Kasumi-1 (cell line): Measurements from ENCODE around the gene AKR7A2.

Source experiments
- DNase-seq, 2 experiments: peaks; one replicate each; lab custom pipeline; 2025; lab: John Stamatoyannopoulos, UW

AKR7A2 gene

DNA sequence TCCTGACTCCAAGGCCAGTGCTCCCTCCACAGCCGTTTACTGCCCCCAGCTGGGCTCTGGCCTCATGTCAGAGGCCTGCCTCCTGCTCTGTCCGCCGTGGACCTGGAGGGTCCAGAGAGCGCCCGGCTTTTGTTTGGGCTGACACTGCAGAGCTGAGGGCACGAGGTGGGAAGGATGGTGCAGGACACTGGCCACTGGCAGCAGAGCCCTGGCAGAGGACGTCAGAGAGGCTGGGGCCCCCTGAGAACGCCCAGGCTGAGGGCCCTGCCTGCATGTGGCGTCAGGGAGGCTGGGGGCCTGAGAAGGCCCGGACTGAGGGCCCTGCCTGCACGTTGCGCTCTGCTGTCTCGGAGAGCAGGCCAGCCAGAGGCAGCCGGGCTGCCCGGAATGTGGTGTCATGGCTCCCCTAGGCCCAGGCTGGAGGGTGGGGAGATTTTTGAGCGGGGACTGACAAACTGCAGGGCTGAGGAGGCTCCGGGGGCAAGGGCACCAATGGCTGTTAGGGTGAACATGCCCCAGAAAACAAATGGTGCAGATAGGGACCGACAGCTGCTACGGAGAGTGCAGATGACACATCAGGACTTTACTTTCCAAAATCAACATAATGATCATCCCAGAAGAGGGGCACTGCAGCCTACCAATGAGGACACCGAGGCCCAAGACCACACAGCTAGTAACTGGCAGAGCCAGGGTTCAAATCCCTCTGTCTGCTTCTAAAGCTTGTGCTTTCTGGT, 31.8 kb upstream of the AKR7A2 start:
- no peak for DNase-seq

DNA sequence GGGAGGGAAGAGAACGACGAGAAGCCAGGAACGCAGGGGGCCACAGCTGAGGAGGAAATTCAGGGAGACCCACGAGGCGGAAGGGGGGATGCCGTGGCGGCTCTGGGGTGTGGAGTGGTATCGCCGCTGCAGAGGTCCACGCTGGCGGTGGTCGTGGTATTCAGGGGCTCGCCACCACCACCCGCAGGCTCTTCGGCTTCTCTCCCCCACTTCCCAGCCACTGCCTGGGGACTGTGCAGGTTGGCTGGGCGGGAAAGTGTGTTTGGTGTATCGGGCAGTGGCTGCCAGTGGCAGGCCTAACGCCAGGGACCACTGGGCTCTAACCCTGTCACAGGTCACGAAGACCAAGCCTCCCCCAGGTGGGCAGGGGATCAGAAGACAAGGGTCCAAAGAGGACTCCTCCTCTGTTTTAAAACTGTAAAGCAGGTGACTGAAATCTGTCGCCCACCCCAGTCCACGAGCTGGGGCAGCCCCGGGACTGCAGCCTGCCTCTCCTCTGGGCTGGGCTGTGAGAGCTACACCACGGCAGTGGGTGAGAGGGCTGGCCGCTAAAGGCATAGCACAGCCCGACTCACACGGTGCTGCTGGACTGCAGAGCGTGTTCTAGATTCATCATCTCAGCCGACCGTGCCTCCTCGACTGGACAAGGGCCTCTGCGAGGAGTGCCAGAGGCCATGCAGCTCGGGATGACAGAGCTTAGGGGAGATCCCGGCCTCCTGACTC, 31.1 kb upstream of the AKR7A2 start:
- no peak for DNase-seq

DNA sequence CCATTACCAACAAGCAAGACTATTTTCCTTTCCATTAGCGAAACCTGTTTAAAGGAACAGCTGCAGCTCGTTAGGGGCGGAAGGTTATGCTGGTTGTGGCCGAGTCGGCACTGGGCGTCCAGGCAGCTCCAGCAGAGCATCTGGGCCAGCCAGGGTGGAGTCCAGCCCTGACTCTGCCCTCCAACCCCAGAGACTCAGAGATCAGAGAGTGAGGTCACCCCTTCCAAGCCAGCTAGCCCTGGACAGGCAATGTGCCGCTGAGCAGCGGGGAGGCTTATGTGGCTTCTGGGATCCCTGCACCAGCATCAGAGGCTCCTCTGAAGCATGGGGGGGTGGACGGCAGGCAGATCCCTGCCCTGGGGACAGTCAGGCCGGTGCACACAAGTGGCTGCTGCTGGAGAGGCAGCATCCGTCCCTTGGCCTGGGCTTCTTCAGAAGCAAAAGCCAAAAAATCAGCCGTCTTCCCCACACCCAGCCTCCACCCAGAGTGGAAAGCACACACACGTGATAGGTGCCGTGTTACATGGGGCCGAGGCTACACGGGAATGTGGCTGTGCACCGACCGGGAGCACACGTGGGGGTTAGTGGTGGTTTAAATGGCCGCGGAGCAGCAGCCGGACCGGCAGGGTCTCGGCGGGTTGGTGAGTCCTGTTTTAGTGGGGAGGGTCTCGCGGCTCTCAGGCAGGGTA, 30.3 kb upstream of the AKR7A2 start:
- no peak for DNase-seq

DNA sequence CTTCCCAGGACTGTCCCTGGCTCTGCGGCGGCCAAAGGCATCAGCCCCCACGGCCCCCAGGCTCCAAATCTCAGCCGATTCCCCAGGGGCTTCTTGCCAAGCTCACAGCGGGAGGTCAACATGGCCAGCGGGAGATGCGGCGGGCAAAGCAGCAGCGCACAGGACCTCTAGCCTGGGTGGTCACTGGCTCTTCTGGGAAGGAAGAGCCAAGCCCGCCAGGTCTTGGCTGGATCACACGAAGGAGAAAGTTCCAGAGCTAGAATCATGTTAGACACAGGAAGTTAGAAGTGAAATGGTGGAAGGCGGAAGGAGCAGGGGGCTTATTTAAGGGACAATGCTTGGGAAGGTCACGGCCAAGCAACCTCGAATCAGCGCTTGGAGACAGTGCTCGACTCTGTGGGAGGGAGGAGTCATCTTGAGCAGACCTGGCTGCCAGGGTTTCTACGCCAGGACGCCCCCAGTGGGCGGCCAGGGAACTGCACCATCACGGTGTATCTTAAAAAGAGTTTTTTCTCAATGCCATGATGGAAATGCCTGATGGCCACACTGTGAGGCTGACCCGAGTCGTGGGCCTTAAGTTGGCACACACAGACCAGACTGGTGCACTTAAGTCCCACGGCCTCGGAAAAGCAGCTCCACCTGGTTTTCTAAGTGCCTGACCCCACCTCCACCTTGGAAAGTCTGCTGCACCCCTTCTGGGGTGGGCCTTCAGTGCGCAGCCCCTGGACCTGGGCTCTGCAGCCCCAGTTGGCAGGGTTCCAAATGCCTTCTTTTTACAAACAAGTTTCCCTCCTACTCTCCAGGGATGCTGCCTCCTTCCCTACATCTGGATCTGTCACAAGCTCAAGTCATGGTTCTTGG, 29.5 kb upstream of the AKR7A2 start:
- DNase-seq: peak; percentile 57 to 59

DNA sequence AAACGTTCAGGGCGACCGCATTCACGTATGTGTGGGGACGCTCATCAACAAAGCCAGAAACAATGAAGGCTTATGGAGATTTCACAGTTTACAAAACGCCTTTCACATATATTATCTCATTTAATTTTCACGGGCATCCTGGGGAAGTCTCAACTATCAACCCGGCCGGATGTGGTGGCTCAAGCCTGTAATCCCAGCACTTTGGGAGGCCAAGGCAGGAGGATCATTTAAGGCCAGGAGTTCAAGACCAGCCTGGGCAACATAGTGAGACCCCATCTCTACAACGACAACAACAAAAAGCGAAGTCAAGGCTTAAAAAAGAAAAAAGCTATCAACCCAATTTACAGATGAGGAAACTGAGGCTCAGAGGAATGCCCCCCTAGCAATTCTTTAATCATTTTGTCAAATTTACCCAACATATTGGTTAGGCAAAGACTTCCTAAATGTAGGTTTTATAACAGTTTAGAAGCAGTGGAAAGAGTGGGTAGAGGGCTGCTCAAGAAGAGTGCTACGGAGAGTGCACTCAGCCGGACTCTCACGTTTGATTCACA, 28.5 kb upstream of the AKR7A2 start:
- no peak for DNase-seq

DNA sequence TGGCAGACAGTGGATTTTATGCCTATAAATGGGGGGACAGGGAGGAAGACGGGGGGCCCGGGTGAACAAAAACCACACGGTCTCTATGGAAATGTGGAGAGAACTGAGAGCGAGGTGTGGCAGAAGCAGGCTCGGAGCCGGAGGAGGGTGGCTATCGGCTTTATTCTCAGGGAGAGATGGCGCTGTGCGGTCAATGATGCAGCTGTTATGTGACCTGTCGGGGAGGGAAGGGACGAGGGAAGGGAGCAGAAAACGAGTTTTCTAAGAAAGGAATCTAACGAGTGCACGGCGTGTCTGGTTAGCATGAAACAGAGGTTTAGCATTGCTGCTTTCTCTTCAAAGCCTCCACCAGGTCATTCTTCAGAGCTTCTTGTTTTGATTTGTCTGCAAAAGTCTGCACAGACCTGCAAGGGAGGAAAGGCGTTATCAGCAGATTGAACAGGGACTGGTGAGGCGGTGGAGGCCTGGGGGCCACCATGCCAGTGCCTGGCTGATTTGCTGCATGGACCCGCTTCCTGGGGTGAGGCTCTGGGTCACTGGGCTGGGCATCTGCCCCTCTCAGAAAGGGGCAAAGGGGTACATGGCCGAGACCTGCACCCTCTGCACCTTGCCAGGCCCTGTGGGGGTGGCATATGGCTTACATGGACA, 27.4 kb upstream of the AKR7A2 start:
- DNase-seq: no peak

DNA sequence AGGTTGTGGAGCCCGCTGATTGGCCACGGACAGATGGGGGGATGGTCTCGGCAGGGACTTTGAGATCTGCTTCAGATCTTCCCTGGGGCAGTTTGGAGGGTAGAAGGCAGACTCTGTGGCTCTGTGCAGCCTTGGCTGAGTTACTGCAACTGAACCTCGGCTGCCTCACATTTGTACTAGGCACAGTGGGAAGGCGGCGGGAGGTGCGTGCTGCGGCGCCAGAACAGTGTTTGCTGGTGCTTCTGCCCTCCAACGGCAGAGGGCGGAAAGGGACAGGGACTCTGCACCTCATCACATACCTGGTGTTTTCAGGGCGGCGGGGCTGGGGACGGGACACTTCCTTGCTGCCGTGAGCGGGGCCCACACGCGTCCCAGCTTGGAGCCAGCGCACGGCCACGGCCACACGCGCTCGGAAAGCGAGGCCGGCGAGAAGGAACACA, 26.4 kb upstream of the AKR7A2 start:
- DNase-seq: no peak

DNA sequence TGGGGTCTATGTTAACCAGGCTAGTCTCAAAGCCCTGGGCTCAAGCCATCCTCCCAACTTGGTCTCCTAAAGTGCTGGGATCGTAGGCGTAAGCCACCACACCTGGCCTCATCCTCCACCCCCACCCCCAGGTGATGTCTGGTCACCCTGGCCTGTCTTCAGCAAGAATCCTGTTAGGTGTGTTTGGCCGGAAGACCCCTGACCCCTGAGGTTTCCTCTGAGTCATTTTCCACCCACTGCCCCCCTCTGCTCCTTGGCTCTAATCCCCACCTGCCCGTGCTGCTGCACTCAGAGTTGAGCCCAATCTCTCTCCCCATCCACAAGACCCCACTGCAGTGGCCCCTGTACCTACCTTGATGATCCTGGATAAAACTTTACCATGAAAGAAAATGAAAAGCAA, 25.3 kb upstream of the AKR7A2 start:
- DNase-seq: no peak

DNA sequence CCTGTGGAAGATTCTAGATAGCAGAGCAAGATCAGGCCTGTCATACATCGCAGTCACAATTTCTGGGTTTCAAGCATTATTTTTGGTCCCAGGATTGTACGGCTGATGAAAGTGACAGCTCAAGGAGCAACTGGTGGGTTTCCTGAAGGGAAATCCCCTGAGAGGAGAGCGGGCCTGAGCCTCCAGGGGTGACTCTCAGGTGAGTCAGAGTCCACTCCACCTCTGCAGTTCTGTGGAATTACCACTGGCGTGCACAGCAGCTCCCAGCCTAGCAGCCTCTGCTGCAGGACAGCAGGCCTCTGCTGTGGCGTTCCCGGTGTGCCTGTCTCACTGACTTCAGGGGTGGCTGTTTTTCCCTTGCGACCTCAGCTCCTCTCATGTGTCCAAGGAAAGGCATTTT, 24.6 kb upstream of the AKR7A2 start:
- no peak for DNase-seq

DNA sequence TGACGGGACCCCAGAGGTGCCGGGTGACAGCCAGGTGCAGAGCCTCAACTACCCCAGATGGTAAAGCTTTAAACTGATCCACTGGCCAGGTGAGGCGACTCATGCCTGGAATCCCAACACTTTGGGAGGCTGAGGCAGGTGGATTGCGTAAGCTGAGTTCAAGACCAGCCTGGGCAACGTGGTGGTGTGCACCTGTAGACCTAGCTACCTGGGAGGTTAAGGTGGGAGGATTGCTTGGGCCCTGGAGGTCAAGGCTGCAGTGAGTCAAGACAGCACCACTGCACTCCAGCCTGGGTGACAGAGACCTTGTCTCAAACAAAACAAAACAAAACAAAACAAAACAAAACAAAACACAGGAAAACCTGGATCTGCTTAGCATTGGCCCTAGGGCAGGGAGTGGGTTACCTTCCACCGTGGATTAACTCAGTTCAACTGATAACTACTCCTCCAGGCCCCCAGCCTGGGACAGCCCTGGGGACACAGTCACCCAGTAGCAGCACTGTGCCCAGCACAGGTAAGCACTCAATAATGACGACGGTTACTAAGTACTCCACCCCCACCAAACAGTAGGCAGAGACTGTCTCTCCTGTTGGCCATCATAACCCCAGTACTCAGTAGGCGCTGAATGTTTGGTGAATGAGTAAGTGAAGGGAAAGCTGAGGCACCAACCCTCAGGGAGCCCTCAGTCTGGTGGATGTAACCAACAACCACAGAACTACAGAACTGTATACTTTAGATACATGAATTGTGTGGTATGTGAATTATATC, 21.8 kb upstream of the AKR7A2 start:
- no peak for DNase-seq

DNA sequence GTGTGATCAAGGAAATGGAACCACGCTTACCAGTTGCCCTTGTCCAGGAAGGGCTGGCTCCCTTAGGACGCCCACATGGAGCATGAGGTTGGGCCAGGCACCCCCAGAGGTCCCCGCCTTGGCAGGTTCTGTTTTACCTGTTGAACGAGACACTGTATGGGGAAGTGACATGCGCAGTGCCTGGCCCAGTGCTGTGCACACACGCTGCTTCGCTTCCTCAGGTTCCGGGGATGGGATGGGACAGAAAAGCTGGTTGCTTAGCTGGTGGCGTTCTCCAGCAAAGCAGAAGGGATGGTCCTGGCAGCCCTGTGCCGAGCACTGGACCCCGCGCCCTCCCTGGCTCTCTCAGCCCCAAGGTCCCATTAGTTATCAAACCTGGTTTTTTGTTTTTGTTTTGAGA, 20.9 kb upstream of the AKR7A2 start:
- no peak for DNase-seq

DNA sequence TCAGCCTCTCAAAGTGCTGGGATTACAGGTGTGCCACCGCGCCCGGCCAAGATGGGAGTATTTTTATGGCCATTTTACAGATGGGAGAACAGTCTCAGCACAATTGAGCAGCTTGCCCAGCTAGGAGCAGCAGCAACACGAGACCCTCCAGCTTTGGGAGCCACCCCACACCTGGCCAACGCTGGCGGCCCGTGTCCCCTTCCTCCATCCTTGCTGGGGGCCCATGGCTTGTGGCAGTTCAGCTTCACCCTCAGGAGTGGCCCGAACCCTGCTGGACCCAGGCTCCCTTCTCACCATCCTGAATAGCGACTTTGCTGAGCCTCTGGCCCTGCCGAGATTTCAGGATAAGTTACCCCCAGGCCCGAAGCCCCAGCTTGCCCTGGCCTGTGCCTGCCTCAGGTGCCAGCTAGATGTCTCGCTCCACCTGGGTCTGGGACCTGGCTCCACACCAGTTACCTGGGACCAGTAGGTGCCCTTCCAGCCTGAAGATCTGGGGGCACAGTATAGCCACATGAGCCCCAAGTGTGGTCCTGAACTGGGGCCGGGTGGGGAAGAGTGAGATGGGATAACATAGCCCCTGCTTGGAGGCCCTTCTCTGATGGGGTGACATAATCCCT, 19.4 kb upstream of the AKR7A2 start:
- DNase-seq: no peak

DNA sequence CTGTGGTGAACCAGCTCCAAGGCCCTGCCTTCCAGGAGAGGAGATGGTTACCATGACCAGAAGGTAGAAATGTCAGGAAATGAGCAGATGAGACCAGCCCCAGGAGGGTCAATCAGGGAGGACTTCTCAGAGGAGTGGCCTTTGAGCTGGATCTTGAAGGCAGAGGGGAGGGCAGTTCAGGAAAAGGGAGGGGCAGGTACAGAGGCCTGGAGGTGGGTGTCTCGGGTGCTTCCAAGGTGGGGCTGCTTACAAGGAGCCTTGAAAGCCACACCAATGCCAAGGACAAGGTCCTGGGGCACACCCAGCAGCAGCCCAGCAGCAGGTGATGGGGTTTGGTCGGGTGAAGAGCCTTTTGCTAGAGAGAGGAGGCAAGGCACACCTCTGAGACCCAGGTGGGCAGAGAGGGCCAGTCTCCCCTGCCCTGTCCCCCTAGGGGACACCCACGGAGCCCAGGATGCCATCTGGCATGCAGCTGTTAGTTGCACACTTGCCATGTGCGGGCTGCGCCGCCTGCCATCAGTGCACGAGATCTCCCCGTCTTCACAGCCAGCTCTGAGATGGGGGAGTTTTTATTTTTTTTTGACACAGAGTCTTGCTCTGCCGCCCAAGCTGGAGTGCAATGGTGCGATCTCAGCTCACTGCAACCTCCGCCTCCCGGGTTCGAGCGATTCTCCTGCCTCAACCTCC, 18.6 kb upstream of the AKR7A2 start:
- DNase-seq: no peak

DNA sequence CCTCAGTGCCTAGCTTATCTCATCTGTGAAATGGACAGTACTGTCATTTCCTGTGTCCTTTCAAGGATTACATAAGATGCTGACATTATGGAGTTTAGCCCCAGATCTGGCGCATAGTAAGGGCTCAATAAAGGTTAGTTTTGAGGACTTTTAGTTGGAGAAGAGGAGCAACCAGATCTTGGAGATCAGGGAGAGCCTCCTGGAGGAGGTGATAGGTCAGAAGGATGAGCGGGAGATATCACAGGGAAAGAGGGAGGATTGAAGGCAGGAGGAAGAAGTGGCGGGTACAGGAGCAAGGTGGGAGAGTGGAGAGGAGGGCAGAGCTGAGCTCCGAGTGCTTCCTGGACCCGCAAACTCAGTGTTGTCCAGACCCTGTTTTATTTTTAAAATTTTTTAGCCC, 17.7 kb upstream of the AKR7A2 start:
- no peak for DNase-seq

DNA sequence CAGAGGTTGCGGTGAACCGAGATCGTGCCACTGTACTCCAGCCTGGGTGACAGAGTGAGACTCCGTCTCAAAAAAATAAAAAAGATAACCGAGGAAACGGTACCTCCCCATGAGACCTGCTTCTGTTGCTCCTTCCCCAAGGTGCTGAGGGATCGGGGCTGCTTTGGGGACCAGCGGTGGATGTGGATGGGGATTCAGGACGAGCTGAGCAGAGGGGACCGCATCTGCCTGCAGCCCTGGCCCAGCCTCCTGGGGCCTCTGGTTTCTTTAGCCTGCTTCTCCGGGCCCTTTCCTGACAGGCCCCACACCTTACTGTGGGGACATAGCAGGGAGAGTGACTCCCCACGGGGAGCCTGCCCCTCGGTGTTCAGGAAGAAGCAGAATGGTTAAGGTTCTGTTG, 17.2 kb upstream of the AKR7A2 start:
- no peak for DNase-seq

DNA sequence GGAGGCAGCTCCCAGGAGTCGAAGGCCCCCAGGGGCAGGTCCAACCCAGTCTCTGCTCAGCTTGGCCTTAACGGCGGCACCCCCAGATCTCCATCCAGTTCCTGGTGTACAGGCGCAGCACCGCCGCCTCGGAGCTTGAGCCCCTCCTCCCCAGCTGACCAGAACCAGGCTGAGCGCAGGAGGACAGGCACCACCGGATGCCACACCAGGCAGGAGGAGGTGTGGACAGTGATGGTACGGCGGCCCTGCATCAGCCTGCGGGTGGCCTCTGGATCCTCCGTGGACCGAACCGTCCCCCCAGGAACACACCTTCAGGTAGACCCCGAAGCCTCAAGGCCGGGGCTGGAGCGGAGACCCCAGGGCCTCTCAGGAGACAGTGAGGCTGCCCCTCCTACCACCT, 16.5 kb upstream of the AKR7A2 start:
- DNase-seq: no peak

DNA sequence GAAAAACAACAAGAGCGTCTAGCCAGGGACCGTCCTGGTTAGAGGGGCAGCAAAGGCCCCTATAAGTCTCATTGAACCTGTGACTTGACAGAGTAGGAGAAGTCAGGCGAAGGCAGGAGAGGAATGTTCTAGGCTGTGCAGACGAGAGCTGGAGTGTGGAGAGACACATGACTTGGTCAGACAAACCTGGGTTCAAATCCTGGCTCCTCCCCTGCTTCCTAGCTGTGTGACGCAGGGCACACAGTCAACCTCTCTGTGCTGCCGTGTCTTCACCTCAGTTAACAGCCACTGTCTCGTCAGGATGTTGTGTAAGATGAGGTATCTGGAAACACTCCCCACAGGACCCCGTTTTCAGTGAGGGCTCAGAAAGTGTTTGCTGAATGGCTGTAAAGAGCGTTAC, 15.8 kb upstream of the AKR7A2 start:
- DNase-seq: no peak

DNA sequence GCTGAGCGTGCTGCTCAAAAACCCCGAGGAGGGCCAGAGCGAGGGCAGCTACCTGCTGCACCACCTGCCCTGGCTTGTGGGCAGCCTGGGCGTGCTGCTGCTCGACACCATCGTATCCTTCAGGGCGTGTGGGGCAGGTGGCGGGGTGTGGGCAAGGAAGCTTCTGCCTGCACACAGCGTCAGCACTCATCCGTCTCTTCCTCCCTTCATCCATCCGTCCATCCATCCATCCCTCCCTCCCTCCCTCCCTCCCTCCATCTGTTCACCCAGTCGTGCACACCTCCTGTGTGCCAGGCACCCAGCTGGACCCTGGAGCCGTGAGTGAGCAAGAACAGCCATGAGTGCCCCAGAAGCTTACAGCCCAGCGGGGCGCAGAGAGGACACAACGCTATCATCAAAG, 15.4 kb upstream of the AKR7A2 start:
- no peak for DNase-seq

DNA sequence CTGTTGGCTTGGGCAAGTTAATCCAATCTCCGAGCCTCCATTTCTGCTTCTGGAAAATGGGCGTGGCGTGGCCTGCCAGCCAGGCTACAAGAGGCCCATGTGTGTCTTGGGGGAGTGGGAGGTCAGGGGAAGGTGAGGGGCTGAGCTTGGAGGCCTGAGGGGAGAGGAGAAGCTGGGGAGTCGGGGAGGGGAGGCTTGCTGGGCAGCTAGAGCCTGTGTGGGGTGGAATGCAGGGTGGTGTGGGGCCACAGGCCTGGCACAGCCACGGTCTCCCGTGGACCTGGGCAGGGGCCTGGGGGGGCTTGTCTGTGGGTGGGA, 14.8 kb upstream of the AKR7A2 start:
- no peak for DNase-seq
